ENCODE results near the gene LAYN. TPM values are rescaled to one million over a fixed set of nuclear protein-coding genes. Genes with fewer than 3 reads are reported as not detected.

LAYN gene
- total and polyA plus RNA-seq, 2 experiments from 2014 or later, result 7.7 to 12.6 TPM

- no peaks in the 10 kb centered on the region for H3K79me2 ChIP-seq
- H3K4me1 ChIP-seq (ENCODE audit: insufficient read depth), result no peaks in the 10 kb centered on the region
- peaks cover 14% of the 10 kb centered on the region for H3K27me3 ChIP-seq
- no peak overlapping the region for H3K4me3 ChIP-seq
- TF ChIP-seq EZH2phosphoT487 (IDR thresholded peaks at IDR 0.05; ENCODE audit: low read depth, severe bottlenecking, unreplicated experiment) (no peak), CTCF (IDR thresholded peaks at IDR 0.05; ENCODE audit: poor library complexity) (no peak), EZH2 (IDR thresholded peaks at IDR 0.05; ENCODE audit: borderline replicate concordance) (no peak)
- 78% methylated on average over 1 of the region's 1 CpG for WGBS (ENCODE audit: low lambda C conversion rate, missing lambda C conversion rate)
- no peak for DNase-seq (ENCODE audit: low spot score)
- no peaks in the 10 kb centered on the region for H3K9me3 ChIP-seq (ENCODE audit: low read depth)
- no peaks in the 10 kb centered on the region for H3K36me3 ChIP-seq (replicated peaks; ENCODE audit: insufficient read depth, low read depth)
- no peak overlapping the region for H3K27ac ChIP-seq
- no peaks in the 10 kb centered on the region for H4K20me1 ChIP-seq (ENCODE audit: insufficient read depth, poor library complexity, severe bottlenecking)
- no peak overlapping the region for H2AFZ ChIP-seq
- no peak overlapping the region for H3K4me2 ChIP-seq
- H3K9me2 ChIP-seq (replicated peaks; ENCODE audit: insufficient read depth), result no peaks in the 10 kb centered on the region
These were observed 40.0 kb upstream of the LAYN start for GRCh38 chr11:111500481-111500880.

GRCh38 chr11:111502611-111503010 is 37.9 kb upstream of the LAYN start:
- Histone ChIP-seq H3K9me2 (replicated peaks; ENCODE audit: insufficient read depth) (no peaks in the 10 kb centered on the region), H3K27ac (no peak overlapping the region), H3K4me1 (ENCODE audit: insufficient read depth) (no peaks in the 10 kb centered on the region), H3K36me3 (replicated peaks; ENCODE audit: insufficient read depth, low read depth) (no peaks in the 10 kb centered on the region), H3K4me3 (no peak overlapping the region), H3K9me3 (ENCODE audit: low read depth) (no peaks in the 10 kb centered on the region), H3K4me2 (no peak overlapping the region), H3K27me3 (peaks cover 10% of the 10 kb centered on the region), H2AFZ (no peak overlapping the region), H3K79me2 (no peaks in the 10 kb centered on the region), H4K20me1 (ENCODE audit: insufficient read depth, poor library complexity, severe bottlenecking) (no peaks in the 10 kb centered on the region)
- no peak for DNase-seq (ENCODE audit: low spot score)
- TF ChIP-seq EZH2phosphoT487 (IDR thresholded peaks at IDR 0.05; ENCODE audit: low read depth, severe bottlenecking, unreplicated experiment) (no peak), CTCF (IDR thresholded peaks at IDR 0.05; ENCODE audit: poor library complexity) (no peak), EZH2 (IDR thresholded peaks at IDR 0.05; ENCODE audit: borderline replicate concordance) (no peak)
- WGBS (ENCODE audit: low lambda C conversion rate, missing lambda C conversion rate), result 81% methylated on average over 1 of the region's 1 CpG

- Histone ChIP-seq H3K27ac (no peak overlapping the region), H4K20me1 (ENCODE audit: insufficient read depth, poor library complexity, severe bottlenecking) (no peaks in the 10 kb centered on the region), H3K9me3 (ENCODE audit: low read depth) (no peaks in the 10 kb centered on the region), H3K36me3 (replicated peaks; ENCODE audit: insufficient read depth, low read depth) (no peaks in the 10 kb centered on the region), H3K27me3 (peaks cover 43% of the 10 kb centered on the region), H3K4me2 (no peak overlapping the region), H2AFZ (no peak overlapping the region), H3K4me3 (no peak overlapping the region), H3K4me1 (ENCODE audit: insufficient read depth) (peaks cover 17% of the 10 kb centered on the region), H3K9me2 (replicated peaks; ENCODE audit: insufficient read depth) (no peaks in the 10 kb centered on the region), H3K79me2 (no peaks in the 10 kb centered on the region)
- TF ChIP-seq EZH2 (IDR thresholded peaks at IDR 0.05; ENCODE audit: borderline replicate concordance) (no peak), CTCF (IDR thresholded peaks at IDR 0.05; ENCODE audit: poor library complexity) (no peak), EZH2phosphoT487 (IDR thresholded peaks at IDR 0.05; ENCODE audit: low read depth, severe bottlenecking, unreplicated experiment) (no peak)
- DNase-seq (ENCODE audit: low spot score), result no peak
- WGBS (ENCODE audit: low lambda C conversion rate, missing lambda C conversion rate), result 83% methylated on average over 1 of the region's 1 CpG
These were observed 30.2 kb upstream of the LAYN start for GRCh38 chr11:111510311-111510710.
